ENCODE data around the gene HEY2. TPM values are rescaled to one million over a fixed set of nuclear protein-coding genes. Genes with fewer than 3 reads are reported as not detected.
"Not testable (repeated sequence)": the region's sequence is repeated elsewhere in the genome, so short reads cannot be mapped to it uniquely, and the experiment has no call there.

The HEY2 gene
- total RNA-seq = 10 to 100 TPM; 12.4 to 75.1 (median 36.2) TPM
- 10 to 100 TPM; 14.1 to 28.6 TPM for polyA plus RNA-seq
- long read RNA-seq, donor 1, transcript HEY2-201 (5 exons, 2,678 nt) = major isoform, 51 of 110 reads
- long read RNA-seq, donor 1, partial matches to known transcripts = 56 of 110 reads
- long read RNA-seq, donor 1, other reads (novel, unspliced or antisense) = 3 of 110 reads
- long read RNA-seq, donor 2, transcript HEY2-201 (5 exons, 2,678 nt) = major isoform, 24 of 71 reads
- long read RNA-seq, donor 2, partial matches to known transcripts = 3 of 71 reads
- long read RNA-seq, donor 2, other reads (novel, unspliced or antisense) = 44 of 71 reads
- long read RNA-seq, donor 3, transcript HEY2-201 (5 exons, 2,678 nt) = major isoform, 22 of 194 reads
- long read RNA-seq, donor 3, partial matches to known transcripts = 164 of 194 reads
- long read RNA-seq, donor 3, other reads (novel, unspliced or antisense) = 8 of 194 reads

GRCh38 chr6:125749173-125749864, at the start of gene HEY2:
Gene HEY2 (plus strand): TSS chr6:125749632. CDS start chr6:125749777, 145 bp downstream.
- no peaks in the 10 kb centered on the region for H3K9me3 ChIP-seq
- peak within 1 kb of the TSS; percentile 60 to 87 (median 76) for H3K4me3 ChIP-seq
- 1% methylated on average over 86 to 95 of the region's 95 CpGs for WGBS, 2 donors
- H3K27me3 ChIP-seq = peaks cover 0 to 90% (median 0%) of the 10 kb centered on the region in 7 donors
- TF ChIP-seq, protein P1, sequence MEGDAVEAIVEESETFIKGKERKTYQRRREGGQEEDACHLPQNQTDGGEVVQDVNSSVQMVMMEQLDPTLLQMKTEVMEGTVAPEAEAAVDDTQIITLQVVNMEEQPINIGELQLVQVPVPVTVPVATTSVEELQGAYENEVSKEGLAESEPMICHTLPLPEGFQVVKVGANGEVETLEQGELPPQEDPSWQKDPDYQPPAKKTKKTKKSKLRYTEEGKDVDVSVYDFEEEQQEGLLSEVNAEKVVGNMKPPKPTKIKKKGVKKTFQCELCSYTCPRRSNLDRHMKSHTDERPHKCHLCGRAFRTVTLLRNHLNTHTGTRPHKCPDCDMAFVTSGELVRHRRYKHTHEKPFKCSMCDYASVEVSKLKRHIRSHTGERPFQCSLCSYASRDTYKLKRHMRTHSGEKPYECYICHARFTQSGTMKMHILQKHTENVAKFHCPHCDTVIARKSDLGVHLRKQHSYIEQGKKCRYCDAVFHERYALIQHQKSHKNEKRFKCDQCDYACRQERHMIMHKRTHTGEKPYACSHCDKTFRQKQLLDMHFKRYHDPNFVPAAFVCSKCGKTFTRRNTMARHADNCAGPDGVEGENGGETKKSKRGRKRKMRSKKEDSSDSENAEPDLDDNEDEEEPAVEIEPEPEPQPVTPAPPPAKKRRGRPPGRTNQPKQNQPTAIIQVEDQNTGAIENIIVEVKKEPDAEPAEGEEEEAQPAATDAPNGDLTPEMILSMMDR (IDR thresholded peaks at IDR 0.05) = peak in 4 of 9 donors; percentile 7 to 30 (median 28)
- peak; percentile 86 to 97 (median 93) for ATAC-seq
- peak; percentile 93 to 96 for DNase-seq
- peaks cover 0 to 3% (median 0%) of the 10 kb centered on the region in 9 donors for H3K36me3 ChIP-seq
- intact Hi-C loops (cut with DNase I) = loop anchor here in 7 of 10 donors (1.0 to 10.0 kb wide), 9 partner anchors 77 to 387 kb away; no protein-coding TSS in a partner anchor
- peaks cover 0 to 56% (median 23%) of the 10 kb centered on the region in 9 donors for H3K4me1 ChIP-seq
- H3K27ac ChIP-seq = peak within 1 kb of the TSS; percentile 88 to 98 (median 96)

- TF ChIP-seq, protein P1 (IDR thresholded peaks at IDR 0.05) = no peak
- Histone ChIP-seq H3K9me3 (no peaks in the 10 kb centered on the region), H3K36me3 (no peaks in the 10 kb centered on the region), H3K4me1 (no peaks in the 10 kb centered on the region), H3K27ac (no peak overlapping the region), H3K4me3 (no peak overlapping the region), H3K27me3 (no peaks in the 10 kb centered on the region)
- 63 to 64% methylated on average over 3 of the region's 3 CpGs for WGBS, 2 donors
- intact Hi-C loops (cut with DNase I) = no loop called here
- no peak for ATAC-seq
- no peak for DNase-seq
These were observed 48.7 kb upstream of the HEY2 start for GRCh38 chr6:125700581-125701353.

DNA sequence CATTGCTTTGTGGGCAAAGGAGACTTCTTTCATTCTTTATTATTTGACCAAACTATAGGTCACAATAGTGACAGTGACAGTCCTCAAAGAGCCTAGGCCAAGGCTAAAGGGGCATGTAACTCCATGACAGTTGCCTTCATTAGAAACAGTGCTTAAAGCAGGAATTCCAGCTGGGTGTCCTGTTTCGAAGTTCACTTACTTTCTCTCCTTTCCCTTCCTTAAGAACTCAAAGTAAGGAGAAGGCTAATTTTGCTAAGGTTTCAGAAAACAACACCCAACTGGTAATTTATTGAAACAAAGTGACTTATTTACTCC, 48.1 kb upstream of the HEY2 start:
- TF ChIP-seq, protein P1 (IDR thresholded peaks at IDR 0.05) = no peak
- DNase-seq (no peak), ATAC-seq (no peak)
- Histone ChIP-seq H3K27me3 (no peaks in the 10 kb centered on the region), H3K4me1 (no peaks in the 10 kb centered on the region), H3K36me3 (no peaks in the 10 kb centered on the region), H3K9me3 (no peaks in the 10 kb centered on the region), H3K4me3 (no peak overlapping the region), H3K27ac (no peak overlapping the region)
- 92 to 94% methylated on average over 1 of the region's 1 CpG for WGBS, 2 donors
- intact Hi-C loops (cut with DNase I) = no loop called here

- H3K9me3 ChIP-seq; H3K27me3 ChIP-seq; H3K36me3 ChIP-seq; DNase-seq; H3K4me1 ChIP-seq; ATAC-seq; H3K27ac ChIP-seq; intact Hi-C loops (cut with DNase I); H3K4me3 ChIP-seq: not testable (repeated sequence)
- 85 to 92% methylated on average over 4 to 5 of the region's 5 CpGs for WGBS, 2 donors
These were observed 45.5 kb upstream of the HEY2 start for GRCh38 chr6:125703882-125704281.

Data from heart right ventricle (tissue), 16 donors.